Nephron (organoid): ENCODE measurements around the gene LCMT1.
A peak's percentile ranks its signal among the peaks of the same experiment; 100 is the strongest.

ENCODE experiments used
- H3K27ac Mint-ChIP-seq, 3 experiments: 2 replicates each; pipeline ENCODE4 v1.8.0; 2020; ENCODE audit warnings: mixed read lengths in 3 of 3, mild to moderate bottlenecking in 2 of 3, moderate library complexity in 1 of 3
- H3K27me3 Mint-ChIP-seq: 2 replicates; pipeline ENCODE4 v1.8.0; 2021; ENCODE audit warnings: low read depth, mild to moderate bottlenecking, moderate library complexity, mixed read lengths
- H3K36me3 Mint-ChIP-seq: 2 replicates; pipeline ENCODE4 v1.8.0; 2020; ENCODE audit warnings: low read depth, mixed read lengths
- H3K4me1 Mint-ChIP-seq: 2 replicates; pipeline ENCODE4 v1.8.0; 2020; ENCODE audit warnings: mixed read lengths
- H3K4me3 Mint-ChIP-seq, 3 experiments: 2 replicates each; pipeline ENCODE4 v1.8.0; 2020; ENCODE audit warnings: mild to moderate bottlenecking in 3 of 3, mixed read lengths in 3 of 3, moderate library complexity in 2 of 3
- H3K9me3 Mint-ChIP-seq: 2 replicates; pipeline ENCODE4 v1.8.0; 2020; ENCODE audit warnings: mixed read lengths
- TF ChIP-seq, protein P1 (sequence below), 3 experiments: fragments of 200-600 bp; sonication (generic); IDR thresholded peaks; one replicate each; pipeline ENCODE4 v1.5.0; 2021; ENCODE audit warnings: antibody characterized with exemption in 3 of 3; ENCODE audit not compliant: unreplicated experiment in 3 of 3

Gene LCMT1

GRCh38 chr16:25066426-25066746 is 45.2 kb upstream of the LCMT1 start:
- TF ChIP-seq, protein P1, sequence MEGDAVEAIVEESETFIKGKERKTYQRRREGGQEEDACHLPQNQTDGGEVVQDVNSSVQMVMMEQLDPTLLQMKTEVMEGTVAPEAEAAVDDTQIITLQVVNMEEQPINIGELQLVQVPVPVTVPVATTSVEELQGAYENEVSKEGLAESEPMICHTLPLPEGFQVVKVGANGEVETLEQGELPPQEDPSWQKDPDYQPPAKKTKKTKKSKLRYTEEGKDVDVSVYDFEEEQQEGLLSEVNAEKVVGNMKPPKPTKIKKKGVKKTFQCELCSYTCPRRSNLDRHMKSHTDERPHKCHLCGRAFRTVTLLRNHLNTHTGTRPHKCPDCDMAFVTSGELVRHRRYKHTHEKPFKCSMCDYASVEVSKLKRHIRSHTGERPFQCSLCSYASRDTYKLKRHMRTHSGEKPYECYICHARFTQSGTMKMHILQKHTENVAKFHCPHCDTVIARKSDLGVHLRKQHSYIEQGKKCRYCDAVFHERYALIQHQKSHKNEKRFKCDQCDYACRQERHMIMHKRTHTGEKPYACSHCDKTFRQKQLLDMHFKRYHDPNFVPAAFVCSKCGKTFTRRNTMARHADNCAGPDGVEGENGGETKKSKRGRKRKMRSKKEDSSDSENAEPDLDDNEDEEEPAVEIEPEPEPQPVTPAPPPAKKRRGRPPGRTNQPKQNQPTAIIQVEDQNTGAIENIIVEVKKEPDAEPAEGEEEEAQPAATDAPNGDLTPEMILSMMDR (IDR thresholded peaks at IDR 0.05; ENCODE audit: unreplicated experiment in 3 of 3): no peak
- Mint-ChIP-seq H3K9me3 (no peaks in the 10 kb centered on the region), H3K4me1 (peaks cover 32% of the 10 kb centered on the region), H3K27me3 (peaks cover 4% of the 10 kb centered on the region), H3K4me3 (peak overlapping the region; percentile 85 to 92 (median 86)), H3K36me3 (no peaks in the 10 kb centered on the region), H3K27ac (peak overlapping the region; percentile 23 to 54 (median 42))

GRCh38 chr16:25066747-25067631 is 44.6 kb upstream of the LCMT1 start:
- peak overlapping the region; percentile 86 to 93 (median 92) for H3K4me3 Mint-ChIP-seq
- peaks cover 4% of the 10 kb centered on the region for H3K27me3 Mint-ChIP-seq
- H3K4me1 Mint-ChIP-seq: peaks cover 32% of the 10 kb centered on the region
- peak overlapping the region; percentile 47 to 82 (median 78) for H3K27ac Mint-ChIP-seq
- H3K36me3 Mint-ChIP-seq: no peaks in the 10 kb centered on the region
- H3K9me3 Mint-ChIP-seq: no peaks in the 10 kb centered on the region
- TF ChIP-seq, protein P1 (IDR thresholded peaks at IDR 0.05; ENCODE audit: unreplicated experiment in 3 of 3): no peak

- H3K4me1 Mint-ChIP-seq: no peaks in the 10 kb centered on the region
- no peak overlapping the region for H3K4me3 Mint-ChIP-seq
- no peaks in the 10 kb centered on the region for H3K9me3 Mint-ChIP-seq
- TF ChIP-seq, protein P1 (IDR thresholded peaks at IDR 0.05; ENCODE audit: unreplicated experiment in 3 of 3): no peak
- peaks cover 4% of the 10 kb centered on the region for H3K27me3 Mint-ChIP-seq
- H3K36me3 Mint-ChIP-seq: no peaks in the 10 kb centered on the region
- H3K27ac Mint-ChIP-seq: no peak overlapping the region
These were observed 37.7 kb upstream of the LCMT1 start for GRCh38 chr16:25073854-25074253.

- Mint-ChIP-seq H3K27me3 (no peaks in the 10 kb centered on the region), H3K4me3 (no peak overlapping the region), H3K4me1 (no peaks in the 10 kb centered on the region), H3K9me3 (no peaks in the 10 kb centered on the region), H3K36me3 (no peaks in the 10 kb centered on the region), H3K27ac (no peak overlapping the region)
- TF ChIP-seq, protein P1 (IDR thresholded peaks at IDR 0.05; ENCODE audit: unreplicated experiment in 3 of 3): no peak
These were observed 33.1 kb upstream of the LCMT1 start for GRCh38 chr16:25078386-25078978.

GRCh38 chr16:25079637-25080378 is 31.7 kb upstream of the LCMT1 start:
- H3K36me3 Mint-ChIP-seq: no peaks in the 10 kb centered on the region
- H3K27ac Mint-ChIP-seq: no peak overlapping the region
- H3K27me3 Mint-ChIP-seq: no peaks in the 10 kb centered on the region
- TF ChIP-seq, protein P1 (IDR thresholded peaks at IDR 0.05; ENCODE audit: unreplicated experiment in 3 of 3): no peak
- H3K4me3 Mint-ChIP-seq: no peak overlapping the region
- H3K9me3 Mint-ChIP-seq: no peaks in the 10 kb centered on the region
- no peaks in the 10 kb centered on the region for H3K4me1 Mint-ChIP-seq
